Panc1 (cell line): Measurements from ENCODE around the gene OR9A4. TPM values are rescaled to one million over a fixed set of nuclear protein-coding genes. Genes with fewer than 3 reads are reported as not detected.

Experiments used
- ATAC-seq: fragments of 200-7000 bp; cut with Tn5 transposase; 2 replicates; pipeline ENCODE4 v1.9.1; 2020; ENCODE audit warnings: mild to moderate bottlenecking, moderate library complexity
- BruUV-seq: library from RNA; stranded (reverse); fragments of 400-500 nt; replicated peaks from 2 replicates; lab custom pipeline; 2021; lab: Mats Ljungman, UMichigan
- CTCF ChIA-PET: fragments of 300-600 bp; sonication (Branson Sonifier 250); formaldehyde crosslinking; loops from one replicate; lab custom pipeline; 2022; ENCODE audit warnings: antibody characterized with exemption; lab: Charles Lee
- POLR2A ChIA-PET: fragments of 300-600 bp; sonication (Branson Sonifier 250); formaldehyde crosslinking; loops from one replicate; lab custom pipeline; 2022; ENCODE audit warnings: antibody characterized with exemption; lab: Charles Lee
- DNase-seq: peaks from one replicate; pipeline ENCODE4 v3.0.0-alpha.2; 2010; ENCODE audit warnings: low read depth, low spot score
- H3K27ac ChIP-seq: 2 replicates; pipeline ENCODE4 v1.5.1; 2011; ENCODE audit warnings: mild to moderate bottlenecking, low read length, inconsistent platforms
- H3K27me3 ChIP-seq: fragments of 200-500 bp; sonication (Bioruptor generic); 2 replicates; pipeline ENCODE4 v1.6.0; 2014; ENCODE audit warnings: low read length, inconsistent platforms; ENCODE audit not compliant: control insufficient read depth, insufficient read depth
- H3K36me3 ChIP-seq: fragments of 200-500 bp; sonication (Bioruptor generic); 2 replicates; pipeline ENCODE4 v1.5.1; 2014; ENCODE audit warnings: inconsistent platforms, mild to moderate bottlenecking, low read length, moderate library complexity; ENCODE audit not compliant: control insufficient read depth, insufficient read depth
- H3K4me1 ChIP-seq: 2 replicates; pipeline ENCODE4 v1.5.1; 2011; ENCODE audit warnings: inconsistent platforms, mild to moderate bottlenecking, low read length, moderate library complexity; ENCODE audit not compliant: control insufficient read depth, insufficient read depth
- H3K4me3 ChIP-seq, 2 experiments: 2 replicates each; pipeline ENCODE4 v1.5.1; 2011 to 2012; ENCODE audit warnings: low read depth in 2 of 2, low read length in 2 of 2, mild to moderate bottlenecking in 2 of 2, inconsistent platforms in 1 of 2, moderate library complexity in 1 of 2
- H3K9me3 ChIP-seq: fragments of 200-500 bp; sonication (Bioruptor generic); 2 replicates; pipeline ENCODE4 v1.5.1; 2014; ENCODE audit warnings: low read depth, mild to moderate bottlenecking, inconsistent platforms, low read length, moderate library complexity; ENCODE audit not compliant: control insufficient read depth, insufficient read depth
- POLR2AphosphoS5 ChIP-seq: IDR thresholded peaks from 2 replicates; pipeline ENCODE4 v1.6.1; 2012; ENCODE audit warnings: mild to moderate bottlenecking, low read depth, low read length, moderate library complexity
- SIN3A ChIP-seq: IDR thresholded peaks from 2 replicates; pipeline ENCODE4 v1.6.1; 2012; ENCODE audit warnings: low read depth, mild to moderate bottlenecking, low read length, moderate library complexity, borderline replicate concordance; ENCODE audit not compliant: insufficient read depth
- TCF7L2 ChIP-seq: IDR thresholded peaks from 2 replicates; pipeline ENCODE4 v1.6.1; 2011; ENCODE audit warnings: mild to moderate bottlenecking, low read depth, low read length, inconsistent platforms
- in situ Hi-C: cut with HindIII; loops from 2 replicates; pipeline ENCODE4 v1.10.0; 2016; ENCODE audit warnings: low sequenced_read_pairs, low pct_unique_long_range_greater_than_20kb
- intact Hi-C: fragments of 100-400 bp; cut with micrococcal nuclease; formaldehyde crosslinking; loops from one replicate; pipeline ENCODE4 v1.10.0; 2022; ENCODE audit not compliant: unreplicated experiment
- total RNA-seq: library from RNA; stranded (reverse); gene quantifications from one replicate; pipeline ENCODE4 v1.2.1, GENCODE V29; 2021; ENCODE audit not compliant: unreplicated experiment
- TF ChIP-seq, protein P1 (sequence below): fragments of 450-650 bp; IDR thresholded peaks from 2 replicates; pipeline ENCODE4 v1.5.1; 2017; ENCODE audit warnings: mild to moderate bottlenecking
- TF ChIP-seq, protein P2 (sequence below), 2 experiments: IDR thresholded peaks; 2 replicates each; pipeline ENCODE4 v1.6.1; 2011 to 2012; ENCODE audit warnings: low read depth in 2 of 2, control low read depth in 1 of 2, low read length in 1 of 2, mild to moderate bottlenecking in 1 of 2, moderate library complexity in 1 of 2; ENCODE audit not compliant: insufficient read depth in 1 of 2

Gene OR9A4
- total RNA-seq, 1 experiment from 2014 or later, result not detected

DNA sequence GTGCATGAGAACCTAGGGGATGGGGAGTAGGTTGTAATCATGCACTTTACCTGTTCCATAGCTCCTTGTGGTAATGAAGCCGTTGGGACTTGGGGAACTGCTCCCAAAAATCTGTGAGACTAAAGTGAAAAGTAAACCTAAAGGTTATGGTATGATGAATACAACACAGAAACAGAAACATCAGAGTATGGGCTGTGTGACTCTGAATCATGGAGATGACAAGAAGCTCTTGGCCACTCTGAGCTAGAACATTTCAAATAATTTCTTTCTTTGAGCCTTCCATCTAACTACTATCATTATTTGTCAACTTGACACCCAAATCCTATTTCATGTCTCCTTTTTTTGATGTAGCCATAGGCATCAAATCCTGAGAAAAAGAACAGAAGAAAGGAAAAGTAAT lies 27.6 kb downstream of the OR9A4 start:
- TF ChIP-seq, protein P1, sequence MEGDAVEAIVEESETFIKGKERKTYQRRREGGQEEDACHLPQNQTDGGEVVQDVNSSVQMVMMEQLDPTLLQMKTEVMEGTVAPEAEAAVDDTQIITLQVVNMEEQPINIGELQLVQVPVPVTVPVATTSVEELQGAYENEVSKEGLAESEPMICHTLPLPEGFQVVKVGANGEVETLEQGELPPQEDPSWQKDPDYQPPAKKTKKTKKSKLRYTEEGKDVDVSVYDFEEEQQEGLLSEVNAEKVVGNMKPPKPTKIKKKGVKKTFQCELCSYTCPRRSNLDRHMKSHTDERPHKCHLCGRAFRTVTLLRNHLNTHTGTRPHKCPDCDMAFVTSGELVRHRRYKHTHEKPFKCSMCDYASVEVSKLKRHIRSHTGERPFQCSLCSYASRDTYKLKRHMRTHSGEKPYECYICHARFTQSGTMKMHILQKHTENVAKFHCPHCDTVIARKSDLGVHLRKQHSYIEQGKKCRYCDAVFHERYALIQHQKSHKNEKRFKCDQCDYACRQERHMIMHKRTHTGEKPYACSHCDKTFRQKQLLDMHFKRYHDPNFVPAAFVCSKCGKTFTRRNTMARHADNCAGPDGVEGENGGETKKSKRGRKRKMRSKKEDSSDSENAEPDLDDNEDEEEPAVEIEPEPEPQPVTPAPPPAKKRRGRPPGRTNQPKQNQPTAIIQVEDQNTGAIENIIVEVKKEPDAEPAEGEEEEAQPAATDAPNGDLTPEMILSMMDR, result no peak
- TF ChIP-seq POLR2AphosphoS5 (no peak), SIN3A (no peak)
- TF ChIP-seq, protein P2, sequence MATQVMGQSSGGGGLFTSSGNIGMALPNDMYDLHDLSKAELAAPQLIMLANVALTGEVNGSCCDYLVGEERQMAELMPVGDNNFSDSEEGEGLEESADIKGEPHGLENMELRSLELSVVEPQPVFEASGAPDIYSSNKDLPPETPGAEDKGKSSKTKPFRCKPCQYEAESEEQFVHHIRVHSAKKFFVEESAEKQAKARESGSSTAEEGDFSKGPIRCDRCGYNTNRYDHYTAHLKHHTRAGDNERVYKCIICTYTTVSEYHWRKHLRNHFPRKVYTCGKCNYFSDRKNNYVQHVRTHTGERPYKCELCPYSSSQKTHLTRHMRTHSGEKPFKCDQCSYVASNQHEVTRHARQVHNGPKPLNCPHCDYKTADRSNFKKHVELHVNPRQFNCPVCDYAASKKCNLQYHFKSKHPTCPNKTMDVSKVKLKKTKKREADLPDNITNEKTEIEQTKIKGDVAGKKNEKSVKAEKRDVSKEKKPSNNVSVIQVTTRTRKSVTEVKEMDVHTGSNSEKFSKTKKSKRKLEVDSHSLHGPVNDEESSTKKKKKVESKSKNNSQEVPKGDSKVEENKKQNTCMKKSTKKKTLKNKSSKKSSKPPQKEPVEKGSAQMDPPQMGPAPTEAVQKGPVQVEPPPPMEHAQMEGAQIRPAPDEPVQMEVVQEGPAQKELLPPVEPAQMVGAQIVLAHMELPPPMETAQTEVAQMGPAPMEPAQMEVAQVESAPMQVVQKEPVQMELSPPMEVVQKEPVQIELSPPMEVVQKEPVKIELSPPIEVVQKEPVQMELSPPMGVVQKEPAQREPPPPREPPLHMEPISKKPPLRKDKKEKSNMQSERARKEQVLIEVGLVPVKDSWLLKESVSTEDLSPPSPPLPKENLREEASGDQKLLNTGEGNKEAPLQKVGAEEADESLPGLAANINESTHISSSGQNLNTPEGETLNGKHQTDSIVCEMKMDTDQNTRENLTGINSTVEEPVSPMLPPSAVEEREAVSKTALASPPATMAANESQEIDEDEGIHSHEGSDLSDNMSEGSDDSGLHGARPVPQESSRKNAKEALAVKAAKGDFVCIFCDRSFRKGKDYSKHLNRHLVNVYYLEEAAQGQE (IDR thresholded peaks at IDR 0.05; ENCODE audit: insufficient read depth in 1 of 2, low read depth in 2 of 2, low read length in 1 of 2), result no peak
- H3K27me3 ChIP-seq, result no peaks in the 10 kb centered on the region
- no peaks in the 10 kb centered on the region for H3K9me3 ChIP-seq
- no TSS peak for BruUV-seq
- H3K4me1 ChIP-seq, result no peaks in the 10 kb centered on the region
- H3K36me3 ChIP-seq, result no peaks in the 10 kb centered on the region
- DNase-seq (no peak), ATAC-seq (no peak)
- ChIA-PET POLR2A (no interaction called here), CTCF (interaction anchor here (0.5 kb wide), 1 partner anchor 158 kb away, joined by 3 read pairs; no protein-coding TSS in a partner anchor)
- H3K4me3 ChIP-seq, result no peak overlapping the region
- H3K27ac ChIP-seq, result no peak overlapping the region
- intact Hi-C loops, result no loop called here
- in situ Hi-C loops, result no loop called here

GRCh38 chr7:141944811-141945210 lies 28.6 kb downstream of the OR9A4 start:
- H3K27ac ChIP-seq, result no peak overlapping the region
- BruUV-seq, result no TSS peak
- no peak for TF ChIP-seq SIN3A
- no peak for TF ChIP-seq POLR2AphosphoS5
- no peak for TF ChIP-seq TCF7L2
- TF ChIP-seq, protein P2 (IDR thresholded peaks at IDR 0.05; ENCODE audit: insufficient read depth in 1 of 2, low read depth in 2 of 2, low read length in 1 of 2), result no peak

More at GRCh38 chr7:141944811-141945210, 28.6 kb downstream of the OR9A4 start:
- intact Hi-C loops, result no loop called here
- no peaks in the 10 kb centered on the region for H3K4me1 ChIP-seq
- H3K27me3 ChIP-seq, result no peaks in the 10 kb centered on the region
- ATAC-seq (no peak), DNase-seq (no peak)
- ChIA-PET POLR2A (no interaction called here), CTCF (no interaction called here)
- in situ Hi-C loops, result no loop called here
- no peaks in the 10 kb centered on the region for H3K9me3 ChIP-seq
- H3K4me3 ChIP-seq, result no peak overlapping the region
- no peaks in the 10 kb centered on the region for H3K36me3 ChIP-seq
